Coronary artery (tissue), 2 donors: Measurements from ENCODE around the gene MARCKS.

Experiments
- DNase-seq: peaks from one replicate; pipeline ENCODE4 v3.0.0-alpha.2; 2017; ENCODE audit warnings: low spot score
- H3K27ac ChIP-seq, 2 donors: fragments of 200-600 bp; sonication (generic); one replicate each; pipeline ENCODE4 v1.5.1; 2016 to 2019
- H3K4me3 ChIP-seq: fragments of 200-600 bp; sonication (generic); 2 replicates; pipeline ENCODE4 v1.5.1; 2016; ENCODE audit warnings: mild to moderate bottlenecking, moderate library complexity
- CTCF ChIP-seq: fragments of 200-600 bp; sonication (generic); IDR thresholded peaks from one replicate; pipeline ENCODE4 v1.5.1; 2019; ENCODE audit warnings: antibody characterized with exemption

MARCKS gene

GRCh38 chr6:113821445-113821844 is 35.7 kb upstream of the MARCKS start:
- no peak for TF ChIP-seq CTCF
- no peak for DNase-seq
- Histone ChIP-seq H3K27ac (no peak overlapping the region), H3K4me3 (no peak overlapping the region)

- H3K4me3 ChIP-seq, result no peak overlapping the region
- no peak for TF ChIP-seq CTCF
- DNase-seq, result no peak
- no peak overlapping the region for H3K27ac ChIP-seq
Measured at GRCh38 chr6:113823916-113824315, 33.2 kb upstream of the MARCKS start.

- Histone ChIP-seq H3K27ac (no peak overlapping the region), H3K4me3 (no peak overlapping the region)
- TF ChIP-seq CTCF, result no peak
- no peak for DNase-seq
Measured at GRCh38 chr6:113824411-113824810, 32.7 kb upstream of the MARCKS start.

- H3K4me3 ChIP-seq, result no peak overlapping the region
Measured at GRCh38 chr6:113824866-113825265, 32.3 kb upstream of the MARCKS start.

GRCh38 chr6:113825781-113826180 is 31.4 kb upstream of the MARCKS start:
- H3K4me3 ChIP-seq, result no peak overlapping the region
- H3K27ac ChIP-seq, result no peak overlapping the region
- no peak for DNase-seq
- no peak for TF ChIP-seq CTCF

More at GRCh38 chr6:113824866-113825265, 32.3 kb upstream of the MARCKS start:
- no peak for DNase-seq
- no peak overlapping the region for H3K27ac ChIP-seq
- TF ChIP-seq CTCF, result no peak

- no peak for DNase-seq
- TF ChIP-seq CTCF, result no peak
- Histone ChIP-seq H3K27ac (no peak overlapping the region), H3K4me3 (no peak overlapping the region)
Measured at GRCh38 chr6:113828984-113829695, 28.0 kb upstream of the MARCKS start.

GRCh38 chr6:113829696-113830045 is 27.5 kb upstream of the MARCKS start:
- no peak overlapping the region for H3K4me3 ChIP-seq
- no peak for DNase-seq
- no peak overlapping the region for H3K27ac ChIP-seq
- TF ChIP-seq CTCF, result no peak
